ENCODE data around the gene TOP3A.

GRCh38 chr17:18278867-18279266 is 35.9 kb downstream of the TOP3A start:
- TF ChIP-seq MAZ (IDR thresholded peaks at IDR 0.05; ENCODE audit: borderline replicate concordance, low read depth, low read length) = no peak
- no peak for TF ChIP-seq CTCF (conservative IDR thresholded peaks at IDR 0.05; ENCODE audit: low read depth, low read length)
- no peak for TF ChIP-seq USF2 (IDR thresholded peaks at IDR 0.05; ENCODE audit: low read depth, low read length)
- no peak for TF ChIP-seq POLR2A (IDR thresholded peaks at IDR 0.05; ENCODE audit: low read depth, low read length)
- TF ChIP-seq BHLHE40 (IDR thresholded peaks at IDR 0.05; ENCODE audit: low read depth, low read length) = peak; percentile 69; the same call in 1 of the 2 replicates
- TF ChIP-seq RAD21 (IDR thresholded peaks at IDR 0.05; ENCODE audit: low read length) = no peak
- TF ChIP-seq CEBPB (IDR thresholded peaks at IDR 0.05; ENCODE audit: low read depth, low read length) = no peak
- no peak for TF ChIP-seq SMC3 (IDR thresholded peaks at IDR 0.05; ENCODE audit: low read depth, low read length)
- peak; percentile 40 for TF ChIP-seq MAFK (IDR thresholded peaks at IDR 0.05; ENCODE audit: low read depth, low read length)
- TF ChIP-seq RFX5 (IDR thresholded peaks at IDR 0.05; ENCODE audit: low read depth, low read length) = no peak
- no peak for TF ChIP-seq ELK1 (IDR thresholded peaks at IDR 0.05; ENCODE audit: borderline replicate concordance, low read depth, low read length)

All from IMR-90 (cell line).